Stimulated activated CD4-positive, alpha-beta T cell treated with anti-CD3 and anti-CD28 coated beads, TNF-alpha, amount 100 ng/mL, for 4 hours (primary cell): ENCODE data around the gene CKMT1B.
"Not testable (repeated sequence)": the region's sequence is repeated elsewhere in the genome, so short reads cannot be mapped to it uniquely, and the experiment has no call there.

Experiments used
- DNase-seq, 3 experiments: peaks; one replicate each; pipeline ENCODE4 v3.0.0-alpha.2; 2020; ENCODE audit warnings: low read depth in 3 of 3

CKMT1B gene

DNA sequence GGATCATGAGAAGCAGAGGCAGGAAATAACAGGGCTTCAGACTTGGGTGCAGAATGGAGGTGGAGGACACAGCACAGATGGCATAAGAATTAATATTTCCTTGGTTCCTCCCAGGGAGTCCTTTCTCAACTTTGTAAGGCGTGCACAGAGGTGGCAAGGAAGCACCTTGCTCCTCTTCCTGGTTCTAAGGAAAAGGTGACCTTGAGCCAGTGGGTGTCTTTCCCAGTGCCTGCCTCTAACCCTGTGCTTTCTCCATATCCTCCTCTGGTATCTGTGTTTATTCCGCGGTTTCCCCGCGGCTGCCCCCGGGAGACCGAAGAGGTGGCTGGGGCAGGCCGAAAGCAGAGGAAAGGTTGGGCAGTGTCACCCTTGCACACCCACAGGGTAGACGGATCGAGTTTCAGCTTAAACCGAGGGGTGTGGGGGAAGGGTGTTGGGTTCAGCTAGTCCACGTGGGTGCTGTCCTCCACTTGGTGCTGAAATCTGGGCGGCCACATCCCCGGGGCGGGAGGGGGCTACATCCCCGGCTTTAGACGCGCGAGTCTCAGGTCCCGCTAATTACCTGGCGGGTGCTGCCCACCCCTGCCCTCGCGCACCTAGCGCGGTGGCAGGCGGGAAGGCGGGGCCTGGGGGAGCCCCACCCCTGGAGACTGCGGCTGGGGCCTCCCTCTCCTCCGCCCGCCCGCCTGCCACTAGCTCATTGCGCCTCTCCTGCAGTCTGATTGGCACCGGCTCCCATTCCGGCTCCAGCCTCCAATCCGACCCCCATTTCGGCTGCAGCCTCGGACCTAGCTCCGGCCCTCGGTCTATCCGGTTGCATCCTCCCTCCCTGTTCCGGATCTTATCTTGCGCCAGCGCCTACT, at the start of gene CKMT1B:
TSS of gene CKMT1B (plus strand) at position 700 of the 863 bp plus-strand sequence. CDS start 192 bp downstream, outside the sequence.
- DNase-seq = not testable (repeated sequence)

DNA sequence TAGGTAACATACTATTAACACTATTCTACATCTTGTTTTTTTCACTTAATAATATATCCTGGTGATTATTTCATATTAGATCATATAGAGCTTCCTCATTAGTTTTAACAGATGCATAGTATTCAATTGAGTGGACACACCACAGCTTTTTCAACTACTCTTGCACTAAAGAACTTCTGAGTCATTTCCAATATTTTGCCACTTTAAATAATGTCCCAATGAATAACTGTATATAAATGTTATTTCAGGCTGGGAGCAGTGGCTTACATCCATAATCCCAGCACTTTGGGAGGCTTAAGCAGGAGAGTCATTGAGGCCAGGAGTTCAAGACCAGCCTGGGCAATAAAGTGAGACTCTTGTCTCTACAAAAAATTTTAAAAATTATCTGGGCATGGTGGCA, 49.6 kb upstream of the CKMT1B start:
- no peak for DNase-seq

DNA sequence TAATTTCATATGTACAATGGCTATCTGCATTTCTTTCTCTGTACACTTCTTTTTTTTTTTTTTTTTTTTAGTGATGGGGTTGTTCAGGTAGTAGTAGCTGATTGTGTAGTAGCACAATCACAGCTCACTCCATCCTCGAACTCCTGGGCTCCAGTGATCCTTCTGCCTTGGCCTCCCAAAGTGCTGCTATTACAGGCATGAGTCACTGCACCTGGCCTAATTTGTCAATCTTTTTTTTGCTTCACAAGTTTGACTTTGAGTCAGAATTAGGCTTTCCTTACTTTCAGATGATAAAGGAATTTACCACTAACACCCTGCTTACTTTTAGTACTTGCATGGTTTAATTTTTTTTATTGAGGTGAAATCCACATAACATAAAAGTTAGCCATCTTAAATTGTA, 48.4 kb upstream of the CKMT1B start:
- DNase-seq = no peak

GRCh38 chr15:43547539-43547938, 46.3 kb upstream of the CKMT1B start:
- DNase-seq = no peak

GRCh38 chr15:43550527-43551363, 43.1 kb upstream of the CKMT1B start:
- DNase-seq = no peak

GRCh38 chr15:43552256-43552655, 41.6 kb upstream of the CKMT1B start:
- DNase-seq = no peak

GRCh38 chr15:43552986-43553385, 40.8 kb upstream of the CKMT1B start:
- no peak for DNase-seq

GRCh38 chr15:43562753-43563152, 31.1 kb upstream of the CKMT1B start:
- DNase-seq = not testable (repeated sequence)

- DNase-seq = not testable (repeated sequence)
Measured at GRCh38 chr15:43563793-43564192, 30.0 kb upstream of the CKMT1B start.

DNA sequence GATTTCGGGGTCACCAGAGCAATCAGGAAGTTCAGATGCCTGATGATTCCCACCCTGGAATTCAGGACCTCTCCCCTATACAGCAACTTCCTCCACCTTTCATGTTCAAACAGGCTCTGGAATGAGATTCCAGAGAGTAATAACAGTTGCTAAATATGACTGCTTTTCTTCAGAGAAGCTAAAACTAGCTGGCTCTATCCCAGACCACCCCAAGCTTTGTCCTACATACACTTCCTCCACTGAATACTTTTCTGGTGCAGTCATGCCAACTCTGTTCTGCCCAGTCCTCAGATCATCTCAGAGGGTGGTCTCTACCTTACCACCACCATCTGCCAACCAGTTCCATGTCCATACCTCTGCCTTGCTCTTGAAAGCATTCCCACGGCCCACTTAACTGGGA, 27.2 kb upstream of the CKMT1B start:
- DNase-seq = not testable (repeated sequence)

DNA sequence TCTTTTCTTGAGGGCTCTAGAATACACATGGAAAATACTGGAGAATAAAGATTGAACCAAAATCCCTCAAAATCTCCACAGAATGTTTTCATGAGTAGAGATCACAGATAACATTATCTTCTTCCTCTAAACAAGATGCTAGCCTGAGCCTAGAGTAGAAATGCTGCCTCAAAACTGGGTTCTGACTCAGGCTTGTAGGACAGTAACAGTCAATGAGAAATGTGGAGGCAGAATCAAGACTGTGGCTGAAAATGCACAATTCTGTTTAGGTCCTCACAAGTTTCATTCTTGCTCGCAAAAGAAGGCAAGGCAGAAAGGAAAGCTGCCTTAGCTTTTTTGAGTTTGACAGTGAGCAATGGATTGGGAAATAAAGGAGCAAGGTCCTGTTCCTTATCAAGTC, 19.2 kb upstream of the CKMT1B start:
- not testable (repeated sequence) for DNase-seq

DNA sequence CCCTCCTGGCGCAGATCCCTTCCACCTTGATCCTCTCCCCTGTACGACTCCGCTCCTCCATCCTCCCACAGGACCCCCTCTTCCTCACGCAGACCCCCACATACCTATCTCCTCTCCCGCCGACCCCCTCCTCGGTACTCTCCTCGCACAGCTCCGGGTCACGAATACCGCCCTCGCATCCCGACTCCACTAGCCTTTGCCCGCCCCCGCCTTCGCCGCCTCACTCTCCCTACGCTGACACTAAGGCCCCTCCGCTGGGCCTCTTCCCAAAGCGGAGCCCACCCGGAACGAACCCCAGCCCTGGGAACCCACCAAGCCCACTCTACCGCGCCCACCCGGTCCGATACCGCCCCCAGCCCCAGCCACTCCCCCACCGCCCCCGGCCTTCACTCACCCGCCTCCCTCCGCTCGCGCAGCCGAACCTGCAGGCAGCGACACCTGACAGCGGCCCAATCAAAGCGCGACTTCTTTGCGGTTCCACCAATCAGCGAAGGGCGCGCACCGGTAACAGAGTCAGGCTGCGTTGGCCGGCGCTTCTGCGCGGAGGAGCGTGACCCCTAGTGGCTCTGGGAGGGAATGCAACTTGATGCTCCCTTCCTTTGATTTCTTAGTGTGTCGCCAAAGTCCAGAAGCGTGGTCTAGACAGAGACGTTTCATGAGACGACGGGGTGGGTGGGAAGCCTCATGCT, 3.9 kb upstream of the CKMT1B start, which contains the start of gene PPIP5K1:
TSS of gene PPIP5K1 (minus strand) at position 431 of the 689 bp plus-strand sequence. CDS start 5,704 bp downstream, outside the sequence.
- DNase-seq = not testable (repeated sequence)

- not testable (repeated sequence) for DNase-seq
Measured at GRCh38 chr15:43592841-43593240, 986 bp upstream of the CKMT1B start.

DNA sequence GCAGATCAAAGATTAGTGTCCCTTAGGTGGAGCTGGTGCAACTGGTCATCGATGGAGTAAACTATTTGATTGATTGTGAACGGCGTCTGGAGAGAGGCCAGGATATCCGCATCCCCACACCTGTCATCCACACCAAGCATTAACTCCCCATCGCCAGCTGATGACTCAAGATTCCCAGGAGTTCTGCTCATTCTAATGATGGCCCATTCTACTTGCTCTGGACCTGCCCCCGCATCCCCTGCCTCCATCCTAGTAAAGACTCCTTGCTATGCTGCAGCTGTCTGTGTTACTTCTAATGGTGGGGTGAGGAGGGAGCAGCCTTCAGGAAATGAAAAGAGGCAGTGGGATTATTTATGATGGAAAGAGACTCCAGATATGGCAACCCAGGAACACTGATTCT, 5.3 kb downstream of the CKMT1B start:
- not testable (repeated sequence) for DNase-seq

GRCh38 chr15:43600200-43600599, 6.4 kb downstream of the CKMT1B start:
- not testable (repeated sequence) for DNase-seq

DNA sequence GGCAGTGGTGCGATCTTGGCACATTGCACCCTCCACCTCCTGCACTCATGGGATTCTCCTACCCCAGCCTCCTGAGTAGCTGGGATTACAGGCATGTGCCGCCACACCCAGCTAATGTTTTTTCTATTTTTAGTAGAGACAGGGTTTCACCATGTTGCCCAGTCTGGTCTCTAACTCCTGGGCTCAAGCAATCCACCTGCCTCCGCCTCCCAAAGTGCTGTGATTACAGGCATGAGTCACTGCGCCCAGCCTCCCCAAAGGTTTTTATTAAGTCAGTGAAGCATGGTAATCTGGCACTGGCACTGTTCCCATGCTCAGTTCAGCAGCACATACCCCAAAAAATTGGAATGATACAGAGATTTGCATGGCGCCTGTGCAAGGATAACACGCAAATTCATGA, 8.4 kb downstream of the CKMT1B start:
- not testable (repeated sequence) for DNase-seq

DNA sequence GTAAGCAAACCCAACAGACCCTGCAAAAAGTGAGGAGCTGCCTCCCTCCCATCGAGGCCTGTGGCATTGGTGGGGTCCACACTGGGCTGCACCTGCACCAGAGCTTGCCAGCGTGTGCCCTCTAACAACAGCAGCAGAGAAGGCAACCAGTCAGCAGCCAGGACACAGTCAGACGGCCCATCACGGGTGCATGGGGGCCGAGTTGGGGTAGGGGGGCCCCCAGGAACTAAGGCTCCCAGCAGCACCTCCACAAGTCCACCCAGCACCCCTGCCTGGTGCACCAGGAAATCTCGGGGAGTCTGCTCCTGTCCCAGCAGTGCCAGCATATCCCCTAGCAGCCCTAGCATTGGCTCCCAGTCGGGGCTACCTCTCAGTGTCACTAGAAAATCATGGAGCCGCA, 23.9 kb downstream of the CKMT1B start:
- DNase-seq = not testable (repeated sequence)

- DNase-seq = not testable (repeated sequence)
Measured at GRCh38 chr15:43618700-43619099, 24.9 kb downstream of the CKMT1B start, which contains the start of gene STRC. TSS of gene STRC (minus strand) at chr15:43618800. CDS start at chr15:43618722, 78 bp downstream.

GRCh38 chr15:43622068-43622799, 28.4 kb downstream of the CKMT1B start:
- not testable (repeated sequence) for DNase-seq

GRCh38 chr15:43625106-43625505, 31.3 kb downstream of the CKMT1B start:
- no peak for DNase-seq

DNA sequence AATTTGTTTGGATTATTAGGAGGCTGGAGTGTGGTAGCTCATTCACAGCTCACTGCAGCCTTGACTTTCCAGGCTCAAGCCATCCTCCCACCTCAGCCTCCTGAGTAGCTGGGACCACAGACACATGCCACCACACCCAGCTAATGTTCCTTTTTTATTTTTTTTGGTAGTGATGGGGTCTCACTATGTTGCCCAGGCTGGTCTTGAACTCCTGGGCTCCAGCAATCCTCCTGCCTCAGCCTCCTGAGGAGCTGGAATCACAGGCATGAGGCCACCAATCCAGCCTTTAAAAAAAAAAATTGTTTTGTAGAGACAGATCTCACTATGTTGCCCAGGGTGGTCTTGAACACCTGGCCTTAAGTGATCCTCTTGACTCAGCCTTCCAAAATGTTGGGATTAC, 33.1 kb downstream of the CKMT1B start:
- not testable (repeated sequence) for DNase-seq
